Panc1 (cell line): ENCODE measurements around the gene UXS1.

Experiments used
- CTCF ChIP-seq: fragments of 450-650 bp; IDR thresholded peaks from 2 replicates; pipeline ENCODE4 v1.5.1; 2017; ENCODE audit warnings: mild to moderate bottlenecking
- POLR2AphosphoS5 ChIP-seq: IDR thresholded peaks from 2 replicates; pipeline ENCODE4 v1.6.1; 2012; ENCODE audit warnings: mild to moderate bottlenecking, low read depth, low read length, moderate library complexity
- TCF7L2 ChIP-seq: IDR thresholded peaks from 2 replicates; pipeline ENCODE4 v1.6.1; 2011; ENCODE audit warnings: mild to moderate bottlenecking, low read depth, low read length, inconsistent platforms
- TF ChIP-seq, protein P1 (sequence below), 2 experiments: IDR thresholded peaks; 2 replicates each; pipeline ENCODE4 v1.6.1; 2011 to 2012; ENCODE audit warnings: low read depth in 2 of 2, control low read depth in 1 of 2, low read length in 1 of 2, mild to moderate bottlenecking in 1 of 2, moderate library complexity in 1 of 2; ENCODE audit not compliant: insufficient read depth in 1 of 2

DNA sequence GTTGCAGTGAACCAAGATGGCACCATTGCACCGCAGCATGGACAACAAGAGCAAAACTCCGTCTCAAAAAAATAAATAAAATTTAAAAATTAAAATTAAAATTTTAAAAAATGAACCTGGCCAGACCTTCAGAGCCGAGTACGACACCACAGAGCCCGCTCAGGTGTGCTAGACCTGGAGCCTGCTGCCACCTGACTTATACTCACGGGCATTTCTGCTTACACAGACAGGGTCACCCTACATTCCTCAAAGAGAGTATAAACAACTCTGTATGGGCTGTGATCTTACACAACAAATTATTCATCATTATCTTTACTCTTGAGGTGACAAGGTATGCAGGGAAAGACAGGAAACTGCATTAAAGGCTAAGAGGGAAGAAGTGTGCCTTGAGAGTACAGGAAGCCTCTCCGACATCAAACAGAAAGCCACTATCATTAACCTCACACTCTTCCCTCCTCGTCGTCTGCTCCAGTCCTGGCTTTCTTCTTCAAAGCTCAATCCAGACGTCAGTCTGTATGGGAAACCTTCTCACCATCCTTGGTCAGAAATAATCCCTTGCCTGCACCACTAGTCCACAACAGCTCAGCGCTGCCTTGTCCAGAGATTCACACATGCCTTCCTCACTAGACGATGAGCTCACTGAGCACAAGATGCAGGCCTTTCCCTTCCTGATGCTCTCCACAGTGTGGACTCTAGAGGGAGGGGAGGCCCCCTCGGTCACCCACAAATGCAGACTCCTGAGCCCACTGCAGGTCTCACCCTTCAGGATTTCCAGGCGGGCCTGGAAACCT is 56.2 kb downstream of the UXS1 start:
- TF ChIP-seq CTCF (no peak), TCF7L2 (no peak), POLR2AphosphoS5 (no peak)
- TF ChIP-seq, protein P1, sequence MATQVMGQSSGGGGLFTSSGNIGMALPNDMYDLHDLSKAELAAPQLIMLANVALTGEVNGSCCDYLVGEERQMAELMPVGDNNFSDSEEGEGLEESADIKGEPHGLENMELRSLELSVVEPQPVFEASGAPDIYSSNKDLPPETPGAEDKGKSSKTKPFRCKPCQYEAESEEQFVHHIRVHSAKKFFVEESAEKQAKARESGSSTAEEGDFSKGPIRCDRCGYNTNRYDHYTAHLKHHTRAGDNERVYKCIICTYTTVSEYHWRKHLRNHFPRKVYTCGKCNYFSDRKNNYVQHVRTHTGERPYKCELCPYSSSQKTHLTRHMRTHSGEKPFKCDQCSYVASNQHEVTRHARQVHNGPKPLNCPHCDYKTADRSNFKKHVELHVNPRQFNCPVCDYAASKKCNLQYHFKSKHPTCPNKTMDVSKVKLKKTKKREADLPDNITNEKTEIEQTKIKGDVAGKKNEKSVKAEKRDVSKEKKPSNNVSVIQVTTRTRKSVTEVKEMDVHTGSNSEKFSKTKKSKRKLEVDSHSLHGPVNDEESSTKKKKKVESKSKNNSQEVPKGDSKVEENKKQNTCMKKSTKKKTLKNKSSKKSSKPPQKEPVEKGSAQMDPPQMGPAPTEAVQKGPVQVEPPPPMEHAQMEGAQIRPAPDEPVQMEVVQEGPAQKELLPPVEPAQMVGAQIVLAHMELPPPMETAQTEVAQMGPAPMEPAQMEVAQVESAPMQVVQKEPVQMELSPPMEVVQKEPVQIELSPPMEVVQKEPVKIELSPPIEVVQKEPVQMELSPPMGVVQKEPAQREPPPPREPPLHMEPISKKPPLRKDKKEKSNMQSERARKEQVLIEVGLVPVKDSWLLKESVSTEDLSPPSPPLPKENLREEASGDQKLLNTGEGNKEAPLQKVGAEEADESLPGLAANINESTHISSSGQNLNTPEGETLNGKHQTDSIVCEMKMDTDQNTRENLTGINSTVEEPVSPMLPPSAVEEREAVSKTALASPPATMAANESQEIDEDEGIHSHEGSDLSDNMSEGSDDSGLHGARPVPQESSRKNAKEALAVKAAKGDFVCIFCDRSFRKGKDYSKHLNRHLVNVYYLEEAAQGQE (IDR thresholded peaks at IDR 0.05; ENCODE audit: insufficient read depth in 1 of 2, low read depth in 2 of 2, low read length in 1 of 2) = no peak
